ENCODE data around the gene SLC25A42. TPM values are rescaled to one million over a fixed set of nuclear protein-coding genes. Genes with fewer than 3 reads are reported as not detected.

The SLC25A42 gene
- total and polyA plus RNA-seq, 2 of the 4 experiments (the other 2 are of a cell fraction), result 2.0 to 9.9 TPM

- Histone ChIP-seq H3K9me3 (ENCODE audit: control insufficient read depth, insufficient read depth, low read length) (no peaks in the 10 kb centered on the region), H3K18ac (ENCODE audit: low read depth, low read length) (no peak overlapping the region), H3K9ac (ENCODE audit: low read depth, low read length) (no peak overlapping the region), H3K27ac (ENCODE audit: insufficient read depth, low read length) (no peak overlapping the region), H4K20me1 (ENCODE audit: insufficient read depth, low read length) (no peaks in the 10 kb centered on the region; the same call in 1 of the 2 replicates), H2AFZ (replicated peaks; ENCODE audit: low read length, poor library complexity) (no peak overlapping the region), H3K27me3 (ENCODE audit: control insufficient read depth, insufficient read depth, low read length) (no peaks in the 10 kb centered on the region), H3K4me3 (ENCODE audit: insufficient read depth, low read depth, low read length) (no peak overlapping the region), H4K8ac (ENCODE audit: low read depth in 2 of 2, low read length in 2 of 2) (no peak overlapping the region), H2AK9ac (replicated peaks; ENCODE audit: low read depth, low read length, poor library complexity) (peak overlapping the region; percentile 55), H3K4ac (ENCODE audit: low read depth, low read length) (no peak overlapping the region), H3K79me1 (ENCODE audit: low read depth in 1 of 2, low read length in 2 of 2) (no peaks in the 10 kb centered on the region), H3K4me1 (ENCODE audit: control insufficient read depth, insufficient read depth, low read length) (no peaks in the 10 kb centered on the region), H3K23ac (ENCODE audit: low read depth, low read length) (no peak overlapping the region), H3K36me3 (ENCODE audit: control insufficient read depth, insufficient read depth, low read length) (peaks cover 6% of the 10 kb centered on the region), H3K4me2 (ENCODE audit: low read depth, low read length) (no peak overlapping the region), H4K91ac (ENCODE audit: insufficient read depth, low read depth, low read length) (no peak overlapping the region), H2BK5ac (ENCODE audit: low read depth, low read length, poor library complexity, severe bottlenecking) (no peak overlapping the region), H2BK120ac (ENCODE audit: low read depth, low read length) (no peak overlapping the region), H4K5ac (ENCODE audit: low read depth, low read length) (no peak overlapping the region), H2BK20ac (ENCODE audit: low read depth, low read length) (no peak overlapping the region), H2AK5ac (ENCODE audit: low read depth, low read length) (no peak overlapping the region), H3K14ac (replicated peaks; ENCODE audit: low read depth, low read length) (no peak overlapping the region), H3K9me1 (ENCODE audit: insufficient read depth, low read length) (no peaks in the 10 kb centered on the region), H2BK15ac (ENCODE audit: low read depth, low read length) (no peak overlapping the region), H3K56ac (ENCODE audit: extremely low read depth, insufficient read depth, low read length) (no peak overlapping the region)
- POLR2A ChIA-PET (ENCODE audit: unreplicated experiment), result no interaction called here
- in situ Hi-C loops (cut with MboI; ENCODE audit: low sequenced_read_pairs), result no loop called here
- intact Hi-C loops (cut with micrococcal nuclease), result no loop called here
- BruUV-seq (replicated peaks), result no TSS peak
- dilution Hi-C loops (cut with HindIII; ENCODE audit: low sequenced_read_pairs, unreplicated experiment), result no loop called here
- WGBS, 2 experiments (ENCODE audit: extremely low coverage in 2 of 2, insufficient read length in 1 of 2), result 77% methylated on average over 6 of the region's 11 CpGs; no CpG with 5 or more reads in 1 of the 2 experiments
- CTCF ChIA-PET, result no interaction called here
- no peak for TF ChIP-seq BHLHE40 (IDR thresholded peaks at IDR 0.05; ENCODE audit: low read depth, low read length)
- TF ChIP-seq MAZ (IDR thresholded peaks at IDR 0.05; ENCODE audit: borderline replicate concordance, low read depth, low read length), result no peak
- TF ChIP-seq MXI1 (IDR thresholded peaks at IDR 0.05; ENCODE audit: borderline replicate concordance, low read depth, low read length), result no peak
- TF ChIP-seq CHD1 (IDR thresholded peaks at IDR 0.05; ENCODE audit: low read depth, low read length), result no peak
- TF ChIP-seq RFX5 (IDR thresholded peaks at IDR 0.05; ENCODE audit: low read depth, low read length), result no peak
- TF ChIP-seq CTCF (conservative IDR thresholded peaks at IDR 0.05; ENCODE audit: low read depth, low read length), result no peak
- no peak for TF ChIP-seq POLR2A (IDR thresholded peaks at IDR 0.05; ENCODE audit: low read depth, low read length)
- no peak for TF ChIP-seq FOS (IDR thresholded peaks at IDR 0.05; ENCODE audit: low read depth, low read length)
- no peak for TF ChIP-seq RAD21 (IDR thresholded peaks at IDR 0.05; ENCODE audit: low read length)
- TF ChIP-seq RCOR1 (IDR thresholded peaks at IDR 0.05; ENCODE audit: insufficient replicate concordance, low read length), result no peak
- TF ChIP-seq ELK1 (IDR thresholded peaks at IDR 0.05; ENCODE audit: borderline replicate concordance, low read depth, low read length), result no peak
- no peak for TF ChIP-seq SMC3 (IDR thresholded peaks at IDR 0.05; ENCODE audit: low read depth, low read length)
- TF ChIP-seq NFE2L2 (IDR thresholded peaks at IDR 0.05; ENCODE audit: low read depth, low read length), result no peak
- no peak for TF ChIP-seq USF2 (IDR thresholded peaks at IDR 0.05; ENCODE audit: low read depth, low read length)
- no peak for TF ChIP-seq MAFK (IDR thresholded peaks at IDR 0.05; ENCODE audit: low read depth, low read length)
- TF ChIP-seq CEBPB (IDR thresholded peaks at IDR 0.05; ENCODE audit: low read depth, low read length), result no peak
- no peak for ATAC-seq (ENCODE audit: low read depth)
- no peak for DNase-seq
Observed at GRCh38 chr19:19095691-19096090, 31.9 kb downstream of the SLC25A42 start.
